HL-60/S4 treated with retinoic acid at 250 ng/mL for 4 days and 3 days (cell line): ENCODE measurements around the gene ERICH2.

Source experiments
- in situ Hi-C: fragments of 300-500 bp; cut with MboI; formaldehyde crosslinking; loops from 2 replicates; pipeline ENCODE4 v1.7.0; 2022; ENCODE audit warnings: low sequenced_read_pairs

ERICH2 gene

DNA sequence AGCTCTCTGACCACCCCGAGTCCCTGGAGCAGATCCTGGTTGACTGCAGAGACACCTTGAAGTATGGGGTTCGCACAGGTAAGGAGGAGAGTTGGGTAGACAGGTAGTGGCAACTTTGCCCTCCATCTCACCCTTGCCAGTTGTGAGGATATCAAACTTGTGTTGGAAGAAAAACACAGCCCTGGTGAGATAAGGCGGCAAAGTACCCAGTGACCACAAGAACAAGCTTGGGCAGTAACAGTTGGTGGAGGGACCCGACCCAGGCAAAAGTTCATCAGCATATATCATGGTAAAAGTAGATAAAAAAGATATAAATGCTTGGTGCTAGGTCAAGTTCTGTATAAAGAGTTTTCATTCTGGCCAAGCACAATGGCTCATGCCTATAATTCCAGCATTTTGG is 60.9 kb downstream of the ERICH2 start:
- in situ Hi-C loops: no loop called here

DNA sequence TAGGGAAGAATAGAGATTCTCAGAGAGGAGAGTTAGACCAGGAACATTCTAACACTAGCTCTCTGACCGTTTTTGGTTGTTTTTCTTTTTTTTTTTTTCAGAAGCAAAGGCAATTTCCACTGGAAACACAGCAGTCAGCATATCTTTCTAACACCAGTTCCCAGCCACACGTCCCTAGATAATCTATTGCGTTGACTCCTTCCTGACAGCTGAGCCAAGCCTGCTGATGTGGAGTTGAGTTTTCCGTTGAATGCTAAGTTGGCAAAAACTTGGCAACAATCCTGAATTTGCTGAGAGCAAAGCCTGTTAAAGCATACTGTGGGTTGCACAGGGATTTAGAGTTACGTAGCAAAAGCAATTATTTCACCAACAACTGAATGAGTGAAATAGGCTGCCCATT is 65.8 kb downstream of the ERICH2 start:
- in situ Hi-C loops: no loop called here

DNA sequence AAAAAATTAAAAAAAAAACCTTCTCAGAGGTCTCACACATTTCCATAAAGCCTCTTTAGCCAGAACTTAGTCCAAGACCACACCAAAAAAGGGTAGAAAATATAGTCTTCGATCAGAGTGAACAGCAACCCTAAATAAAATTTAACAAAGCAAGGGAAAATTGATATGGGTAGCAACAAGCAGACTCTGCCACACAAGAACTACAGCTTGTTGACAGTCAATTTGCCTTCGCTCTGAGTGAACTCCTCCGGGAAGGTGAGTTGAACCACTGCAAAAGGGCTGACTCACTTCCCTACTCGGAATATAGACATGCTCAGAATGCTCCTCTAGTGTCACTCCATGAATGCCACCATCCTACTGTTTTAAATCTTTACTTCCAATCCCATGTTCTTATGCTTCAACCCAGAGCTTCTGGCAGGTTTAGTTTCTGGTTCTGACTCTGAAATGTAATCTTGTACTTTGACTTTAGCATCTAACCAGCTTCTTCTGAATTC is 70.6 kb downstream of the ERICH2 start:
- in situ Hi-C loops: no loop called here

DNA sequence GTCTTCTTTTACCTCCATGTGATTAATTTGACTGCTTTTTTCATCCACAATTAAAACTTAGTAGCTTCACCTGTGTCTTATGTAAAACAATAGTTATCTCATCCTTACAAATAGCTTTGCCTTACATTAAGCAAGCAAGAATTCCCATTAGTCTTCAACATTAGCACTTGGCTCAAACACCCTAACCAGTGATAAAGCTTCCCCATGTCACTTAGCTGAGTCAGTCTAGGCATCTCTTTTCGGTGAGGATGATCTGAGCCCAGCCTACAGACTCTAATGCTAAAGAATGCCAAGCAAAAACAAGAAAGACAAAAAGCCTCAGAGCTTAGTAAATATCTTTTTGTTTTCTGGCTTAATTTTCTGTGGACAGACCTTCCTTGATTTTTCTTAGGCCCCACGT is 72.6 kb downstream of the ERICH2 start:
- in situ Hi-C loops: no loop called here

GRCh38 chr2:170843656-170844055 is 73.5 kb downstream of the ERICH2 start:
- in situ Hi-C loops: no loop called here

GRCh38 chr2:170845343-170845742 is 75.2 kb downstream of the ERICH2 start:
- in situ Hi-C loops: no loop called here

GRCh38 chr2:170846314-170846713 is 76.1 kb downstream of the ERICH2 start:
- in situ Hi-C loops: no loop called here

DNA sequence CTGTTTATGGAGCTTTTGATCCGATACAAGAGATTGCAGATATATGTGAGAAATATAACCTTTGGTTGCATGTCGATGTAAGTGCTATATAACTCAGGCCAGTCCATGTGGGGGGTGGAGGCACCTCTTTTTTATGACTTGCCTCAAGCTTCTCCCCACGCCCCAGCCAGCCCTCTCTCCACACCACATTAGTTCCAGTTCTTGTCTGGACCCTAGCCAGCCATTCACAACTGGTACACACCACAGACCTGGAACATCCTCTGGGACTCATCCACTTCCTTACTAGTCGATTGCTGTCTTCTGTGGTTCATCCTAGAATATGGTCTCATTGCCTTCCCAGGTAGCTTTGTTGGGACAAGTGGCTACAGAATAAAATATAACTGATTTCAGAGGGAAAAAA is 77.5 kb downstream of the ERICH2 start:
- in situ Hi-C loops: no loop called here
